ENCODE data around the gene PIGQ.

DNA sequence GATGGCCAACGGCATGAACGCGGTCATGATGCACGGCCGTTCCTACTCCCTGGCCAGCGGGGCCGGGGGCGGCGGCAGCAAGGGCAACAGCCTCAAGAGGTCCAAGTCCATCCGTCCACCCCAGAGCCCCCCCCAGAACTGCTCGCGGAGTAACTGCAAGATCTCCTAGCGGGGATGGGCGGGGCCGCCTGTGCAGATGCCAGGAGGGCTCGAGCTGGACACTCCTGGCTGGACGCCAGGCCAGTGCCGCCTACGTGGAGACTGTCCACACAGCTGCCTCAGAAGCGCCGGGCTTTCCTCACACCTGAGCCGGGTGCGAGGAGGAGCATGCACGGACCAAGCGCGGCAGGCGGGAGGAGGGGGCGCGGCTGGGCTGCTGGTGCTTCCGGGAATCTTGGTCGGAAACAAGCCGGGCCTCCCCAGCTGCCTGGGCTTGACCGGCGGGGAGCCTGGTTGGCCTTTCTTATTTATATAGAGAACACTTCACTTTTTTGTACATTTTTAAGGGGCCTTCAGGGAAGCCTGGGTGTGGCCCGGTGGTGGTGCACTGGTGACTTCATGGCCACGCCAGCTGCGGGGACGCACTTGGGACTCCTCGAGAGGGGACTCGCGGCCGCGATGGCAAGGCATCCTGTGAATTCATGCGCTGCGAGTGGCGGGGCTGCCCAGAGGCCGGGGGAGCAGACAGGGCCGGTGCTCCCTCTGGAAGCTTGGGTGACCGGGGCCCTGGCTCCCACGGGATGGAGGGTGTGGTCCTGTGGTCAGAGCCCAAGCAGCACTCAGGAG is 57.9 kb downstream of the PIGQ start:
- TF ChIP-seq SIN3A (IDR thresholded peaks at IDR 0.05; ENCODE audit: borderline replicate concordance, low read depth, low read length), result no peak
- TF ChIP-seq, protein P1, sequence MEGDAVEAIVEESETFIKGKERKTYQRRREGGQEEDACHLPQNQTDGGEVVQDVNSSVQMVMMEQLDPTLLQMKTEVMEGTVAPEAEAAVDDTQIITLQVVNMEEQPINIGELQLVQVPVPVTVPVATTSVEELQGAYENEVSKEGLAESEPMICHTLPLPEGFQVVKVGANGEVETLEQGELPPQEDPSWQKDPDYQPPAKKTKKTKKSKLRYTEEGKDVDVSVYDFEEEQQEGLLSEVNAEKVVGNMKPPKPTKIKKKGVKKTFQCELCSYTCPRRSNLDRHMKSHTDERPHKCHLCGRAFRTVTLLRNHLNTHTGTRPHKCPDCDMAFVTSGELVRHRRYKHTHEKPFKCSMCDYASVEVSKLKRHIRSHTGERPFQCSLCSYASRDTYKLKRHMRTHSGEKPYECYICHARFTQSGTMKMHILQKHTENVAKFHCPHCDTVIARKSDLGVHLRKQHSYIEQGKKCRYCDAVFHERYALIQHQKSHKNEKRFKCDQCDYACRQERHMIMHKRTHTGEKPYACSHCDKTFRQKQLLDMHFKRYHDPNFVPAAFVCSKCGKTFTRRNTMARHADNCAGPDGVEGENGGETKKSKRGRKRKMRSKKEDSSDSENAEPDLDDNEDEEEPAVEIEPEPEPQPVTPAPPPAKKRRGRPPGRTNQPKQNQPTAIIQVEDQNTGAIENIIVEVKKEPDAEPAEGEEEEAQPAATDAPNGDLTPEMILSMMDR (IDR thresholded peaks at IDR 0.05), result no peak
- TF ChIP-seq POLR2AphosphoS5 (IDR thresholded peaks at IDR 0.05; ENCODE audit: low read depth, low read length), result no peak
- no peak for TF ChIP-seq RXRA (IDR thresholded peaks at IDR 0.05; ENCODE audit: borderline replicate concordance, low read depth)
- no peak for TF ChIP-seq JUND (IDR thresholded peaks at IDR 0.05)
- TF ChIP-seq TCF12 (IDR thresholded peaks at IDR 0.05), result no peak
- TF ChIP-seq FOXJ3 (CRISPR knock-in tag; IDR thresholded peaks at IDR 0.05), result no peak
- TF ChIP-seq GABPA (IDR thresholded peaks at IDR 0.05; ENCODE audit: low read depth), result no peak
- TF ChIP-seq, protein P2, sequence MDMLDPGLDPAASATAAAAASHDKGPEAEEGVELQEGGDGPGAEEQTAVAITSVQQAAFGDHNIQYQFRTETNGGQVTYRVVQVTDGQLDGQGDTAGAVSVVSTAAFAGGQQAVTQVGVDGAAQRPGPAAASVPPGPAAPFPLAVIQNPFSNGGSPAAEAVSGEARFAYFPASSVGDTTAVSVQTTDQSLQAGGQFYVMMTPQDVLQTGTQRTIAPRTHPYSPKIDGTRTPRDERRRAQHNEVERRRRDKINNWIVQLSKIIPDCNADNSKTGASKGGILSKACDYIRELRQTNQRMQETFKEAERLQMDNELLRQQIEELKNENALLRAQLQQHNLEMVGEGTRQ (IDR thresholded peaks at IDR 0.05; ENCODE audit: borderline replicate concordance, low read depth, low read length), result no peak
